ENCODE data around the gene ABCG5.

Gene ABCG5

DNA sequence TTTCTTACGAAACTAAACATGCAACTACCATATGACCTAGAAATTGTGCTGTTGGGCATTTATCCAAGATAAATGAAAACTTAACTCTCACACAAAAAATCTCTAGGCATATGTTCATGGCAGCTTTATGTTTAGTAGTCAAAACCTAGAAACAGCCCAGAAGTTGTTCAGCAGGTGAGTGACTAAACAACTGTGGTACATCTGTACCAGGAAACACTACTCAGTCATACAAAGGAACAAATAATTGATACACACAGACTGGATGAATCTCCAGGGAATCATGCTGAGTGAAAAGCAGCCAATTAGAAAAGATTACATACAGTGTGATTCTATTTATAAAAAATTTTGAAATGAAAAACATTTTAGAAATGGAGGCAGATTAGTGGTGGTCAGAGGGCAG, 35.5 kb downstream of the ABCG5 start:
- no peak for DNase-seq

GRCh38 chr2:43802135-43802534, 36.5 kb downstream of the ABCG5 start:
- DNase-seq, result no peak

DNA sequence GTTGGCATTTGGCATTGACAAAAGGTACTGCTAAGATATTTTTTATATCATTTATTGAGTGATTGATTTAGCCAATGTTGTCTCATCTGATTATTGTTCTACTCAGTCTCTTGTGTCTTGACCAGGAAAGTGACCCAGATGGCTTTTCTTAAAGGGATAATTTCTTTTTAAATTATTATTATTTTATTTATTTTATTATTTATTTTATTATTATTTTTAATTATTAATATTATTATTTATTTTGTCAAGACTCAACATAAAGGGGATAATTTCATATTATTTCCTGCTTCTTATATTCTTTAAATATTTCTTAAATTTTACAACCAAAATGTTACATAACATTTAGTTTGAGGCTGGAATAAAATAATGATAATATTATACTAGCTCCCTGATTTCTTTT, 37.7 kb downstream of the ABCG5 start:
- DNase-seq, result no peak

DNA sequence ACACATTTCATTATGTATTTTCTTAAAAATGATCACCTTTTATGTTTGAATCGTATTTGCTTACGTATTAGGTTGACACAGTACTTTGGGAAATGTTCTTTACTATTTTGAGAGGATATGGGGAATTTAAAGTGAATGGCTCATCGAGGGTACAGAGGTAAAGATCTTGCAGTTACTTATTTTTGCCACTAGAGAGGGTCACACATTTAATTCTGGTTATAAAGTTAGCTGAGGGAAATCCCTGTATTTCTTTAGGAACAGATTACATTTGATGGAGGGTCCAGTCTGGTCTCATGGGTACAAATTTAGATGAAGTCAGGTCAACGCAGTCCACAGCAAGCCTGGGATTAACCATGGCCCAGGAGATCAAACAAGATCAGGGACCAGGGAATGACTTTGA, 40.3 kb downstream of the ABCG5 start:
- DNase-seq, result no peak

DNA sequence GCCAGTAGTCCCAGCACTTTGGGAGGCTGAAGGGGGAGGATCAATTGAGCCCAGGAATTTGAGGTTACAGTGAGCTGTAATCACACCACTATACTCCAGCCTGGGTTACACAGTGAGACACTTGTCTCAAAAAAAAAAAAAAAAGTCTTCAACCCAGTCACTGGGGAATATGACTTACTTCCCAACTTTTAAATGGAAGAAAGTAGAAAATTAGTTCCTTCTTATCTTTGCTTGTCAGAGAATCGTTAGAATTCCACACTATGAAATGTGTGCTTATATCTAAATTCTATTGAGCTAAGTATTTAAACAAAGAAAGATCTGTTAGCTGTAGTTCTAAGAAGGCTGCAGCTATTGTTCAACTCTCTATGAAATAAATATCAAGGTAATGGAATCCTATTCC, 42.4 kb downstream of the ABCG5 start:
- no peak for DNase-seq

GRCh38 chr2:43794956-43795355, 43.7 kb downstream of the ABCG5 start:
- DNase-seq, result no peak

- no peak for DNase-seq
Observed at GRCh38 chr2:43792653-43793052, 46.0 kb downstream of the ABCG5 start.

DNA sequence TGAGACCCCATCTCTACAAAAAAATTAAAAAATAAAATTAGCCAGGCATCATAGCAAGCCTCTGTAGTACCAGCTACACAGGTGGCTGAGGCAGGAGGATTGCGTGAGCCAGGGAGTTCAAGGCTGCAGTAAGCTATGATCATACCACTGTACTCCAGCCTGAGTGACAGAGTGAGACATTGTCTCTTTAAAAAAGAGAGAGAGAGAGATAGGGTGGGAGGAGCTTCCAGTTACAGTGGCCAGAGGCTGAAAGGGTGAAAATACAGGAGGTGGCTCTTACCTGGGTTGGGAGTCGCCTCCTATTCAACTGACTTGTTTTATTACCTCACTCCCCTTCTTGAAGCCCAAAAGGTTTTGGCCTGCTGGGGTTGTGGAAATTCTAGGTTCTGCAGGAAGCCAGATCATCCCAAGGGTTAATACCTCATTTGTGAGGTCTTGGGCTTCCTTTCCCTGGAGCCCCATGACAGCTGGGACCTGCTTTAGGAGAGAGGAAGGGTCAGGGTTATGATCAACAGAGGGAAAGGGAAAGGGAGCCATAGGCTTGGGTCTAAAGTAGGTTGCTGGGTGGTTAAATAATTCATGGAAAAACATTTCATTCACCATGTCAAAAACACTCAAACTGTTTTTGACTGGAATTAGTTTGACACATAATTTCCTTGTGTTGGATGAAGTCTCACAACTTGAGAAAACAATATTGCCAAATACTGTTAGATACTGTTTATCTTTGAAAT, 47.4 kb downstream of the ABCG5 start:
- peak; percentile 76 for DNase-seq

- DNase-seq, result no peak
Observed at GRCh38 chr2:43790147-43790546, 48.5 kb downstream of the ABCG5 start.

GRCh38 chr2:43788646-43789045, 50.0 kb downstream of the ABCG5 start:
- DNase-seq, result no peak

DNA sequence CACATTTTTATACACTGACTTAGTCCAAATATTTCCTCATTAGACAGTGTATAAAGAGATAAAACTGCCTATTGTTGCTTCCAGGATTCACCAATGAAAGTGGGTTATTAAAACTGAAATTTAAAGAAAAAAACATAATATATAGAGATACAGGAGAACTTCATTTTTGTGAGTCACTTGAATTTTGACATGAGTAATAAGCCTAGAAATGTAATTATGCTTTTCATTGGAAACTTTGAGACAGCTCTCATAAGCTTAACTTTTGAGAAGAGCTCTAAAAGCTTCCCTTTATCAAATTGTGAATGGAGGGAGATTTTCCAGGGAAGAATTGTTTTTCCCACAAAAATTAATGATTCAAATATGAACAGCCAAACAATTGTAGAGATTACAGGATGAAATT, 50.7 kb downstream of the ABCG5 start:
- DNase-seq, result no peak

DNA sequence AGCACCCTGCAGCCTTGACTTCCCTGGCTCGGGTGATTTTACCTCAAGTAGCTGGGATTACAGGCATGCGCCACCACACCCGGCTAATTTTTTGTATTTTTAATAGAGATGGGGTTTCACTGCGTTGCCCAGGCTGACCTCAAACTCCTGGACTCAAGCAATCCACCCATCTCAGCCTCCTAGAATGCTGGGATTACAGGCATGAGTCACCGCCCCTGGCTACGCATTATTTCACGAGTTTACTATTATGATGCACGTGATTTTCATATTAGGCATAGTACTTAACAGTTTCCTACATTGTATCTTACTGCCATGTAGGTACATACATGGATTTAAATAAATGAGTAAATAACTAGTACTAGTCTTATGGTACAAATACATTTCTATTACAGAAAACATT, 60.4 kb downstream of the ABCG5 start:
- no peak for DNase-seq

GRCh38 chr2:43777306-43777926, 61.2 kb downstream of the ABCG5 start:
- no peak for DNase-seq

DNA sequence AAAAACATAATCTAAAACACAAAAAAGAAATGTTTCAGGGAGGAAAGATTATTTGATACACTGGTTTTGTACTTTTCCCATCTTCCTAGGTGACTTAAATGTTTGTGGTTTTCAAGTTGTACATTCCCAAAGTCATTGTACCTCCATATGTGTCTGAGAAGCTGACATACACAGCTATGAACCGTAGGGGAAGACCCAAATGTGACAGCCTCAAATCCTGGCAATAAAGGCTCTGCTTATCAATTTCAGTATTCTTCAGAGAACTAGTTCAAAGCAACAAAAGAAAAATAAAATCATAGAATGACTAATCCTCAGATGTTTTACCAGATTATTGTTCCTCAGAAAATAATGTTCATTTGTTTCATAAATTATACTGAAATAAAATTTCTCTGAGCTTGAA, 62.3 kb downstream of the ABCG5 start:
- no peak for DNase-seq

DNA sequence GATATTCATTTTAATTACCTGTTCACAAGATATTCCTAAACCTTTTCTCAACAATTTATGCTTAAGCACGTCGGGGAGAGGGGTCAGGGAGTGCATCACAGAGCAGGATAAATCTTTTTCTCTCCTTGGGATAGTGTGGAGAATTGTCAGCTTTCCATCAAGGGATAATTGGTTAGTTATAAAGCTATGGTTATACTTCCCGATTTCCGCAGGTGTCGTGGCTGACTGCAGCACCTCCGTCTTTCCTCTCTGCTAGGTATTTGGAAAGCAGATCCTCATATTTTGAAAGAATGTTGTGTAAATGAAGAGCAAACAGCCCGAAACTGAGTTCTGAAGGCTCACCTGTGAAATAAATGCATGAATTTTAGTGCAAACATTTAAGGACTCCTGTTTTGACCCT, 64.0 kb downstream of the ABCG5 start:
- DNase-seq, result no peak

DNA sequence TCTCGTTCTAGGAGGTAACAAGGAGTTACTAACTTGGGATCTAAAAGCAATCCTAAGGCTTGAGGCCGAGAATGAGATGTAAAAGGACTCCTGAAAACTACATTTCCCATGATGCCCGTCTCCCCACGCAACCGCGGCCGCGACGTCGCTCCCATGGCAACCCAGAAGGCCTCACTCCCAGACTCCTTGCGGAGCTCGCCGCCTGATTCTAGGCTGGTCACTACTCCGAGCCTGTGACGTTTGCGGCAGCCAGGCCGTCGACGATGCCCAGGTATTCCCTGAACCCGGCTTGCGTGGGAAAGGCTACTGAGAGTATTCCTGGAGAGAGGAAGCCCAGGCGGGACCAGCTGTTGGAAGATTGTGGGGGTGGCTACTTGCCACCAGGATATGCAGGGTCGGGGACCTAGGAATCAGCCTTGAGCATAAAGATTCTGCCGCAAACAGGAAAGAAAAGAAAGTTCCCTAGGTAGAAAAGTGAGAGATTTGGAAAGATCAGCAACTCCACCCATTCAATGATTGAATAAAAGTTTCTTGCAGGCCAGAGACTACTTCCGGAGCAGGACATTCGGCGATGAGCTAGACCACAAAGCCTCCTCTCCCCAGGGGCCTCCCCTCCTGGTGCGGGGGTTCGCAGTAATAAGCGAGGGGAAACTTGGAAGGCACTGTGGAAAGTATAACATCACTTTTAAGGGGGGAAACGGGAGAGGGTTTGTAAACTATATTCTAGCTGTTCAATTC, 64.6 kb downstream of the ABCG5 start, which contains the start of gene DYNC2LI1:
DYNC2LI1 (plus strand) TSS at position 164 of the 738 bp plus-strand sequence; CDS start at position 264, 100 bp downstream.
- DNase-seq, result peak; percentile 97

DNA sequence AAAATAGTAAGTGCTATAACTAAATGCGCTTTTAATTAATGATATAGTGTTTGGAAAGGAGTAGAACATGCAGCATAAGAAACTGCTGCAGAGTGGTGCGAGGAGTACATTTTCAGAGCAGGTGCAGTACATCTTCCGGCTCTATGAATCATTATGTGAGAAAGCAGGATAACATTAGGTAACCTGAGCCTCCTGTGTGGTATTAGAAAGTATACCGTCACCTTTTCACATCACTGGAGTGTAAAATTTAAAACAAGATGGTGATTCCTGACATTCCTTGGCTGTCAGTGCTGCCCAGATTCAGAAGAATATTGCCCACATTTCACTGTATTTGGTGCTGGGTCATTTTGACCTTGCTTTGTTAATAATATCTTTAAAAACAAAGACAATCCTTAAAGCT, 72.6 kb downstream of the ABCG5 start:
- no peak for DNase-seq

- DNase-seq, result peak; percentile 15
Observed at GRCh38 chr2:43764086-43764705, 74.4 kb downstream of the ABCG5 start.

DNA sequence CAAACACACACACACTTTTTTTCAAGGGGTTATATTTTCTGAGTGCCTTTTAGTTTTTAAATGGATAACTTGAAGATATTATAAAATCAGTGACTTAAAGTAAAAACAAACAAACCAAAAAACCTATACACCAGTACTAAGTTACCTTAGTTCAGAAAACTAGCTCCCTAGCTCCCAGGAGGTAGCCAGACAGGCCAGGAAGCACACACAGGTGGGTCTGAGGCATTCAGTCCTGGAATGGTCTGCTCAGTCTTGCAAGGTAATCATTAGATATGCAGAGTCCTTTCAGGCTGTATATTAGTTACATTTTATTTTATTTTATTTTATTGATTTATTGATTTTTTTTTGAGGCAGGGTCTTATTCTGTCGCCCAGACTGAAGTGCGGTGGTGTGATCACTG, 75.5 kb downstream of the ABCG5 start:
- no peak for DNase-seq
